H4 (cell line): ENCODE measurements around the gene AACS. TPM values are rescaled to one million over a fixed set of nuclear protein-coding genes. Genes with fewer than 3 reads are reported as not detected.

ENCODE experiments used
- DNase-seq: peaks from one replicate; pipeline ENCODE4 v3.0.0-alpha.2; 2015; ENCODE audit warnings: low spot score
- total RNA-seq: library from RNA; depleted of rRNA; stranded (reverse); fragments of >200 nt; shearing (Covaris generic); gene quantifications from 2 replicates; pipeline ENCODE4 v1.2.3, GENCODE V29; 2014

AACS gene
- total RNA-seq, 1 experiment from 2014 or later: 21.4 TPM

GRCh38 chr12:125152463-125152862 is 87.2 kb downstream of the AACS start:
- no peak for DNase-seq

- DNase-seq: no peak
These were observed 90.1 kb downstream of the AACS start for GRCh38 chr12:125155366-125155765.

GRCh38 chr12:125157177-125157576 is 91.9 kb downstream of the AACS start:
- DNase-seq: no peak

DNA sequence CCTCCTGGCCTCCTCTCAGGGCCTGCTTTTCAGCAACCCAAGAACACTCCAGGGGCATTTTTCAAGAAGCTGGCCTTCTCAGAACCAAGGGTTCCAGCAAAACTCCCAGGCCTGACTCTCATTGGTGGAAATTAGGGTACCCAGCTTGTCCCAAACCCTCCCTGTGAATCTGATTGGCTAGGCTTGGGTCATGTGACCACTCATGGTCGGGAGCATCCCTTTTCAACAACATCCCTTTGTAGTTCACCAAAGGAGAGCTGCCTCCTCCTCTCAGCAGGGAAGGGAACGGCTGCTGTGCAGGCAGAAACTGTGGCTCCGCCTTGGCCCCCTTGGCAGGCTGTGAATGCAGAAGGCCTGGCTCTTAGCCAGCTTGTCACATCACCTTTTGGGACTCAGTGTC is 94.5 kb downstream of the AACS start:
- no peak for DNase-seq

GRCh38 chr12:125160281-125160955 is 95.2 kb downstream of the AACS start:
- DNase-seq: no peak

DNA sequence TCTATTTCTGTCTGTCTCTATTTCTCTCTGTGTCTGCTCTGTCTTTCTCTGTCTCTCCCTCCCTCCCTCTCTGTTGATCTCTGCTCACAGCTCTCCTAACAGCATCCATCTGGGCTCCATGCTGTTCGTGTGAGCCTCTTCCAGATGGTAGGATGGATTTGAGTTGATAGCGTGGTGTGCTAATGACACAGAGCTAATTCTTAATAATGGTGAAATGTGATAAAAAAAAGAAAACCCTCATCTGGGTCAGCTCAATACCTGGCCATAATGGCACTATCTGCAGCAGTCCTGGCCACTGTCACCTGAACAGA is 96.4 kb downstream of the AACS start:
- DNase-seq: no peak

- DNase-seq: no peak
These were observed 97.3 kb downstream of the AACS start for GRCh38 chr12:125162489-125163028.

DNA sequence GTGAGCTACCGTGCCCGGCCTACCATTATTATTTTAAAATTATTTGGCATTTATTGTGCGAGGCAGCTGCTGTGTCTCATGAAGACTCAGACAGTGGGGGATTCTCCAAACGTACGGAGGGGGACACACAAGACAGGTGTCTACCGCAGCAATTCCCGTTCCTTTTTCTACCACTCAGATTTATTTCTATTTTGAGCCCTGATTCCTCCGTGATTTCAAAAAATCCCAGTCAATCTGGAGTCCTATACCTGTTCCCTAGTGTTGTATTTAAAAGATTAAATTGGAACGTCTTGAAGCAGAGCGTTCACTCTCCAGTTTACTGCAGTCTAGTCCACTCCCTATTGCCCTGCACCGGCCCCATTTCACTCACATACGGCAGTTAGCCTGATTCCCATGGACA is 97.9 kb downstream of the AACS start:
- DNase-seq: no peak

GRCh38 chr12:125164541-125164940 is 99.3 kb downstream of the AACS start:
- no peak for DNase-seq

DNA sequence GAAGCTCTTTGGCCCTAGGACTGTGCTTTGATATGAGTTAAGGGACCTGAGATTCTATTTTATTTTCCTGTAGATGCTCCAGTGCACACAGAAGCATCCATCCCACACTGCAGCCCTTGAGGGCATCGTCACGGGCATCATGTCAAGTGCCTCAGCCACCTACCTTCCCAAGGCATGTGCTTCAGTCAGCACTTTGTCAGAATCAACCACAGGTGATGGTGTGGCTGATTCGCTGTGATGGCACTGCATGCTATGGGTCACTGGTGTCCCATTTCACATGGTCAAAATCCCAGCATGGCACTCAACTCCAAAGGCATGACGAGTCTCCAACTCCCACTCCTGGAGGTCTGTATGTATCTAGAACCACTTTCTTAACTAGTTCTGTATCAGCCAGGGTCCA is 100.8 kb downstream of the AACS start:
- DNase-seq: no peak

DNA sequence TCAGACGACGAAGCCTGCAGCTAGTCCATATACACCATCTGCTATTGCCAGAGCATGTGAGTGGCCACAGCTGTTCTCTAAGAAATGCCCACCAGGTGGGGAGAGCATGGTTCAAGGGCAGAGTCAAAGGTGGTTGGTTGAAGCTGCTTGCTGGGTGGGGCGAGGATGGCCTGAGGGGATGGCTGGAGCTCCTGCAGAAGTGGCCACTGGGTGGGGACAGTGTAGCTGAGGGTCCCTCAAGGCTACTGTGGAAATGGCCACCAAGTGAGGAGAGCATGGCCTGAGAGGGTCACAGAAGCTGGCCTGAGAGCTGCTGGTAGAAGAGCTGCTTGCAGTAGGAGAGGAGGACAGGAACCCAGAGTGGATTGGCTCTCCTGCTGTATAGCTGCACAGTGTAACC is 102.4 kb downstream of the AACS start:
- DNase-seq: no peak

DNA sequence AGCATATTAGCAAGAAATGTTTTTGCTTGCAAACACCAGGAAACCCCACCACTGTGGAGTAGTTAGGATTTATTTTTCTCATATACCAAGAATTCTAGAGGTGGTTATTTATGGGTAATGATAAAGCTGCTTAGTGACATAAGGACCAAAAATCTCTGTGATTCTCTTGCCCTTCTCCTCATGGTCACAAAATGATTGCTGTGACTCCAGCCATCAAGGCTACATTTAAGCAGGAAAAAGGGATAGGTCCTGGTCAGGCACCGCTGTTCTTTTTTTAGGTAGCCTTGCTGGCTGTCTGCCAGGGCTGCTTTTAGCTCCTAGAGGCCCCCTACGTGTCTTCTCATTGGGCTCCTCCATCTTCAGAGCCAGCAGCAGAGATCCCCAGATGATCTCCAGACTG is 104.2 kb downstream of the AACS start:
- DNase-seq: no peak

GRCh38 chr12:125169870-125170269 is 104.6 kb downstream of the AACS start:
- no peak for DNase-seq

DNA sequence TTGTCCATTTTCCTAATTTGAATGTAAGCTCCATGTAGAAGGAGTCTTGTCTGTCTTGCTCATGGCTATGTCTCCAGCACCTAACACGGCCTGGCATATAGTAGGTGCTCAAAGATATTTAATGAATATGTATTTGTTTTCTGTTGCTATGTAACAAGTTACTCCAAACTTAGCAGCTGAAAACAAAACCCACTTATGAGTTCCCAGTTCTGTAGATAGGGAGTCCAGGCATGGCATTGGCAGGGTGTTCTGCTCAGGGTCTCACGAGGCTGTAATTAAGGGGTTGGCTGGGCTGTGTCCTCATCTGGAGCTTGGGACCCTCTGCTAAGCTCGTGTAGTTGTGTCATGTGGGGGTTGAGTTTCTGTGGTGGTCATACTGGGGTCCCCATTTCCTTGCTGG is 106.0 kb downstream of the AACS start:
- no peak for DNase-seq

- no peak for DNase-seq
These were observed 107.1 kb downstream of the AACS start for GRCh38 chr12:125172231-125172850.

GRCh38 chr12:125175576-125175975 is 110.3 kb downstream of the AACS start:
- no peak for DNase-seq

DNA sequence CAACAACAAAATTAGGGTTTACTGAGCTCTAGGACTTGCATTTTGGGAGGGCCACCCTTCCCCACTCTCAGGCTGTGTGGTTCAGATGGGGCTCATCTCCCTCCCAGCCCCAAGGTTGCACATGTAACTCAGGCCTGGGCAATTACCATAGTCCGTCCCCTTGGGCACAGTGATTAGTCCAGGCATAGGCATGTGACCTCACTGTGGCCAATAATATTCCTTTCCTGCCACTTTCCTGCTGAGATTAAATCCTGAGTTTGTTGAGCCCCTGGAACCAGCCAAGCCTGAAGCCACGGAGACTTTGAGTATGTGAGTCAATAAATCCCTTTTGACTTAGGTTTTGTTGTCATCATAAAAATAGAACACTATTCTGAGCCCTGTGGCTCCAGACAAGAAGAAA is 113.0 kb downstream of the AACS start:
- no peak for DNase-seq

- no peak for DNase-seq
These were observed 114.9 kb downstream of the AACS start for GRCh38 chr12:125180144-125180543.

GRCh38 chr12:125181107-125181506 is 115.9 kb downstream of the AACS start:
- DNase-seq: no peak

DNA sequence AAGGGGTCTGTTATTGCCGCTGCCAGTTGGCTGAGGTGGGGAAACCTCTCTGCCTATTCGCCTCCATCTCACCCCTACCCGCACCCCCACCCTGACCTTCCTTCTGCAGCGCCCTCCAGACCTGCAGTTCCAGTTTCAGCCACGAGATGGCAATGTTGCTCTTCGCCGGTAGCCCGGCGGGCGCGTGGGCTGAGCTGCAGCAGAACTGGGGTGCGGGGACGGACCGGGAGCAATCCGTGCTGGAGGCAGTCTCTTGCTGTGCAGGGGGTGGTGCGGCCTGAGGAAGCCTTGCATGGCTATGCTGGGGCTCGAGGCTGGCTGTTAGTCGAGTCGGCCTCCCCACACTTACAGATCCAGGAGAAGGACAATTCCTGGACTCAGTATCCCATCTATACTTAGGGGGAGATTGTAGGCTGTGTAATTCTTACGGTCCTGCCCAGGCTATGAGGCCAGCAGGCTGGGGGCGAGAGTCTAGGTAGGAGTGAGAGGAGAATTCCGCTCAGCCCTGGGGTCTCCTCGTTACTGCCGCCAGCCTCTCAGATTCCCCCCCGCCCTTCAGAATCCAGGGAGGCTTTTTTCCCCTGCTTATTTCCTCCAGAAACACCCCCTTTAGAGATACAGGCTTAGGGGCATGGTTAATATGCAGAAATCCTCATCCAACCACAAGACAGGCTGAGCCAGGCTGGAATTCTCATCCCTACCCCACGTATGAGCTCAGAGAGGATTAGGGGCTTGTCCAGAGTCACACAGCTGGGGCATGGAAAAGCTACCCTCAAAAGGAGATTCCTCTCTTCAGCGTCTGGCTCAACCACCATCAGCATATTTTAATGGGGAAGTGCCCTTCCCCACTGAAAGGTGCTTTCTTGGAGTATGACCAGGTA is 118.2 kb downstream of the AACS start:
- DNase-seq: peak; percentile 80

GRCh38 chr12:125184213-125184967 is 119.2 kb downstream of the AACS start:
- DNase-seq: no peak

DNA sequence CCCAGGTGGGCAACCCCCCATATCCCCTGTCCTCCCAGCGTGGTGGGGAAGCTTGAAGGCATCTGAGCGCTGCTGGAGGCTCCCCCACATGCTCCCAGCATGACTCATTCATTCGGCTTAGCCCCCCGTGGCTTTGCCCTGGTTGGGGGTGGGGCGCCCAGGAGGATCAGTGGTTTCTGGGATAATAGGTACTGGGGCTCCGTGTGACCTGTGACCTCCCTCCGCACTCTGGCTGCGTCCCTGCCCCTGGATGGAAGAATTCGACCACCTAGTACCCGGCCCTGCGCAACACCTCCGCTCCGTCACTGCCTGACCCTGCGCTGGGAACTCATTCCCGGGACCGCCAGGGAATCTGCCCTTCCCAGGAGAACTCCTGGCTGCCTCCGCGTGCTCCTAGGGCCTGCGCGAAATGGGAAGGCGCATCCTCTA is 120.1 kb downstream of the AACS start:
- DNase-seq: no peak
